M059J (cell line): Measurements from ENCODE around the gene IL9. TPM values are rescaled to one million over a fixed set of nuclear protein-coding genes. Genes with fewer than 3 reads are reported as not detected.

ENCODE experiments used
- DNase-seq: peaks from one replicate; pipeline ENCODE4 v3.0.0-alpha.2; 2012; ENCODE audit warnings: low read depth
- total RNA-seq: library from RNA; depleted of rRNA; stranded (reverse); fragments of >200 nt; shearing (Covaris generic); gene quantifications from 2 replicates; pipeline ENCODE4 v1.2.3, GENCODE V29; 2014; rRNA removed

IL9 gene
- not detected in 2 replicates for total RNA-seq

- no peak for DNase-seq
Measured at GRCh38 chr5:135895474-135896006, at the start of gene IL9. TSS of gene IL9 (minus strand) at chr5:135895841. CDS start at chr5:135895816, 25 bp downstream.

DNA sequence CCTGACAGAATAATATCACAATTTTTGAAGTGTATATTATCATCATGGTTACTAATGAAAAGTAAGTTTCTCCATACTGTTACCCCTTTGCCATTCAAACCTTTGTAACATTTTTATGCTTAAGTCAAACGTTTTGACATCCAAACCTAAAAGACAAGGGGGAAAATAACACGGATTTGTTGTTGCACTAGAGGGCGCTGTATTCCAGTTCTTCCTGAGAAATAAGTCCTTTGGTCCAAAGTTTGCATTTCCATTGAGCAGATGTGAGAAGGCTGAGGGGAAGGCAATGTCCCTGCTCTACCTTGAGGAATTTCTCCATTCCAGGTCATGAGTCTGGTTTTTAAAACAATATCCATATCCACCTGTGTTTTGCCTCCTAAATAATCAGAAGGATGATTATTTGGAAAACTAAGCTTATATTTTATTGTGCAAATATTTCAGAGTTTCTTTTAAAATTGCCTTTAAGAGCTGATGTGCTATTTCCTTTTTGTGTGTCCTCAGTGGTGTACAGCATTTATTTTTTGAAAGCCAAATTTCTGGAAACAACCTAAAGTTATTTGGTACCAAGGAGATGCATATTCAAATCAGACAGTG, 49.4 kb upstream of the IL9 start:
- DNase-seq: peak; percentile 81

DNA sequence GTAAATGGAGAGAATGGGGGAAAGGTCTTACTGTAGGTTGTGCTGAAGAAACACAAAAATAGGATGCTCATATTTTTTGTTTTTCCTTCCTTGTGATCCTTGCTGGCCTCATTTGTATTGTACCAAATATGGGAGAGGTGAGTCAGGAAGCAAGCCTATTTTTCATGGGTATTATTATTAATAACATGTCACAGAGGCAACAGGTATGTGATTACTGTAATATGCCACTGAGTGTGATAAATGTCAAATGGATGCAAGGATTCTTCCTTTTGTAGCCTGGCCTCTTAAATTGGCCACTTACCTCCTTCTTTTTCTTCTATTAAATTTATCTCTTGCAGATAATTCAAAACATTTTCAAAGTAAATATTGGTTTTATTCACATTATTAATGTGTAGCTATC, 48.9 kb upstream of the IL9 start:
- no peak for DNase-seq

DNA sequence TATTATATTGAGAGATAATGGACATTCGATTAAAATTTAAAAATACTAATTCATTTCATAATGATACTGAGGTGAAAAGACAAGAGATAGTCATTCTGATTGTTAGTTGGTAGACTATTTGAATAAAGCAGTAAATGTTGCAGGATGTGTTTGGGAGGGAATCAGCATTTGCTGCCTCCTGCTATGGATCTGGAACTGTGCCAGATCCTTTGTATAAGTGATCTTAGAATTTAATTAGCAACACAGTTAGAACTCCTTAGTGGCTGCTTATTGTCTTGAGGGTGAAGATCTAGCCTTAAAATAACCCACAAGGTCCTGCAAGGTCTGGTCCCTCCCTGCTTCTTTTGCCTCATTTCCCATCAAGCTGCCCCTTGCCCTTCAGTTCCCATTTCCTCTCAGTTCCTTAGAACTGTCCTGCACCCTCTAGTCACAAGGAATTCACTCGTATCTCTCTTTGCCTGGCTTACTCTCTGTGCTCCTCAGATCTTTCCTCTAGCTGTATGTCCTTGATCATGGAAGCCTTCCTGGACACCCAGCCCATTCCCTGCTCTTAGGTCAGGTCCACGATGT, 46.6 kb upstream of the IL9 start:
- no peak for DNase-seq

GRCh38 chr5:135941711-135942110, 46.1 kb upstream of the IL9 start:
- no peak for DNase-seq

GRCh38 chr5:135937245-135937911, 41.7 kb upstream of the IL9 start:
- DNase-seq: no peak

DNA sequence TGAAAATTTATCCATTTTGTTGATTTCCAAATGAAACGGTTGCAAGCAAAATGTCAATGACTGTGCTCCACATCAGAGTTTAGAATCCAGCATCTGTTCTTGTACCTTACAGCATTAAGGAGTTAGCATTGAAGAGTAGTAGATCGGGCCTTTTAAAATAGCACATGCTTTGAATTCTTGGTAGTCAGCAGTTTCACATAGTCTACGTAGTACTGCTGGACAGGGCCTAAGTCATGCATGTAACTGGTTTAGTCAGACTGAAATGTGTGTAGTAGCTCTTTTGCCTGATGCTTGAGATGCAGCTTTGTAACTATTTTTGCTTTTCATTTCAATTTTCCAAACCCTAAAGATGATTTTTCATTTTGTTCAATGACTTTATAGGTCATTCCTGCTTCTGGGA, 39.3 kb upstream of the IL9 start:
- DNase-seq: no peak

- DNase-seq: no peak
Measured at GRCh38 chr5:135930949-135931295, 35.3 kb upstream of the IL9 start.

DNA sequence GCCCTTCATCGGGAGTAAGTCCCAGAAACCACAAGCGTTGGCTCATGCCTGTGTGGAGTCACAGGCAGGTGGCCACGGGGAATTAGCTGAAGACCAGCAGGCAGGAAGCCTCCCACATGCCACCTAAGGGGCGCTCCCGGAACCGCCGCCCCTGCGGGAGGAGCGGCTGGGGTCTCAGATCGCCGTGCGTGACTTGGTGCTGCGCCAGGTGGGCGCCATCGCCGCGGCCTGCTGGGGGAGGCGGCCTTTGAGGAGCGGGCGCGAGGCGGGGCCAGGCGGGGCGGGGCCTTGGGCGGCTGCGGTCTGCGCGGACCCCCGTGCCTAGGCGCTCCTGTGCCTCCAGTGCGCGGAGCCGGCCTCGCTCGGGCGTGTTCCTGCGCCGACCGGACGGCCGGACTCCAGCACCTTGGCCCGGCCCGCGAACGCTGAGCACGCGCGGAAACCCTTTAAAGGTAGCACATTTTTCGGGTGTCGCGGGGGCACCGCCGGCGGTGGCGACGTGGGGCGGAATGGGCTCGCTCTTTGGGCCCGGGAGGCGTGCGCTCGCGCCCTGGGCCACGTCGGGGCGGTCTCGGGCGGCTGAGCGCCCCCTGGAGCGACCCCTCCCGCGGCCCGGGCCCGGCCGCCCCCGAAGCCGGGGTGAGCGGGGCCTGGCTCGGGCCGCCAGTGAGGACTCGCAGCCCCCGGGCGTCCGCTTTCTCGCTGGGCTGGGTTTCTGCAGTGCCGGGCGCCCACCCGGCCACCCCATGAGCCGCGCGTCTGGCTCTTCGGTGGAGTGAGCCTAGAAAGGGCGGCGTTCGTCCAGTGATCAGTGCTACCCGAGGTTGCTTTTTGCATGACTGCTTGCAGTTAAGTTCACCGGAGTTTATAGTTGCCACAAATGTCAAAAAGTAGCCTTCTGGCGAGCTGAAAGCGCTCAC, 34.6 kb upstream of the IL9 start:
- DNase-seq: no peak

GRCh38 chr5:135921388-135921787, 25.7 kb upstream of the IL9 start:
- DNase-seq: peak; percentile 2

GRCh38 chr5:135920199-135920598, 24.6 kb upstream of the IL9 start:
- DNase-seq: no peak

GRCh38 chr5:135916638-135917263, 21.1 kb upstream of the IL9 start:
- DNase-seq: no peak

DNA sequence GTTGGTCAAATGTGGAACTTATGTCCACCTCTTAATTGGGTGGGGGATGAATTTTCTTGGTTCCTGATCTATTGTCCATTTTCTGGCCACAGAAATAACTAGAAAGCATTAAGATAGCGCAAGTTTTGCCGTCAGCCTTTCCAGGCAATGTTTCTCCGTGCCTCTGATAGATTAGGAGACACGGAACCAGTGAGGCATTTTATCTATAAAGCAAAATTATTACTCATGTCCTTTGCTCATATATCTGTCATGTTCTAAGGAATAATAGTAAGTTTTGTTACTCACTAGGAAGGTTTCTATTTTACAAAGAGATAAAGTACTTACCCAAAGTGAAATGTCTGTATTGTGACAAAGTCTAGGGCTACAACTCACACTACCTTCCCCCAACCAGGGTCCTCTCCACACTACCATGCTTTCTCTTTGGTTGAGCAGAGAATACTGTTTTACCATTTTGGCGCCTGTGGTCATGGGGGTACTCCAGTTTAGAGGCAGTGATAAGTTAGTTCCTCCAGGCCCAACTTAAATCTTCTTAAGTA, 19.9 kb upstream of the IL9 start:
- DNase-seq: no peak

GRCh38 chr5:135913713-135914626, 18.3 kb upstream of the IL9 start:
- DNase-seq: no peak

GRCh38 chr5:135905144-135905543, 9.5 kb upstream of the IL9 start:
- no peak for DNase-seq

DNA sequence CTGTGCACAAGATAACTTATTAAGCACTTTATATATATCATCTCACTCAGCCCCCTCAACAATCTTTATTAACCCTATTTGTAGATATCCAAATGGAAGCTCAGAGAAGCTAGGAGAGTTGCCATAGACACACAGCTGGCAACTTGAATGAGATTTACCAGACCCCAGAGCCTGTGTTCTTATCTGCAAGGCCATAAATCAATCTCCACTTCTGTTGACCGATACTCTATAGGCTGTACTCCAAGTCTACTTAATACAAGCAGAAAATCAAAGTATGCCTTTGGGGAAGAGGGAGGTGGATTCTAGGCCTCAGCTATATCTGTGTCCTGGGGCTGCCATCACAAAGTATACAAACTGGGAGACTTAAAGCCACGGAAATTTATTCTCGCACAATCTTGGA, 6.0 kb upstream of the IL9 start:
- DNase-seq: no peak

DNA sequence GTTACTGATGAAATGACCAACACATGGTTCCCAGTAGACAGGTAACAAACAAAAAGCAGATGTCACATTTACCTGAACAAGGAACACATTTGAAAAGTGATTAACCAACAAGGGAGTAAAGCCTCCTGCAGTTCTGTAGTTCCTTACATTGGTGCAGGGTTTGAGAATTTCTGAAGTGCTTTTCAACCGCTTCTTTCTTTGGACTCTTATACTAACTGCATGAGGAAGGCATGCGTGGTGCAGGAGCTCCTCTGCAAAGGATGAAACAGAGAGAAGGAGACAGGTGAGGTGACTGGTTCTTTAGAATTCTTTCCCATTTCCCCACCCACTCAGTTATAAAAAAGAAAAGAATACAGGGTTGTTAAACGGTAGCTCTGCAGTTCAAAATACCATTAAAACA, 4.6 kb upstream of the IL9 start:
- no peak for DNase-seq

DNA sequence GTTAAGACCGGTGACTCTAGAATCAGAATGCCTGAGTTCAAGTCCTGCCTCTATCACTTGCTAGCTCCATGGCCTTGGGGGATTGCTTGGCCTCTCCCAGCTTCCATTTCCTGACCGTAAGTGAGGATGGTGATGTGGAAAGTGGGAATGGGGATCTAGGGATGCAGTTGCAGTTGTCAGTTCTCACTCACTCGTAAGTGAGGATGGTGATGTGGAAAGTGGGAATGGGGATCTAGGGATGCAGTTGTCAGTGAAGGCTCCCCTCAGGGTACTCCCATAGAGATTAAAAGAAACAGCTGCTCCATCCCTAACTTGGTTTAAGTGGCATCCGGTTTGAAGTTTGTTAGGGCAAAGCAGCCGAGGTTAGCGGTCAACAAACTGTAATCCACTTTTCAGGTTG, 3.0 kb upstream of the IL9 start:
- no peak for DNase-seq

- DNase-seq: no peak
Measured at GRCh38 chr5:135894789-135895188, 852 bp downstream of the IL9 start.

DNA sequence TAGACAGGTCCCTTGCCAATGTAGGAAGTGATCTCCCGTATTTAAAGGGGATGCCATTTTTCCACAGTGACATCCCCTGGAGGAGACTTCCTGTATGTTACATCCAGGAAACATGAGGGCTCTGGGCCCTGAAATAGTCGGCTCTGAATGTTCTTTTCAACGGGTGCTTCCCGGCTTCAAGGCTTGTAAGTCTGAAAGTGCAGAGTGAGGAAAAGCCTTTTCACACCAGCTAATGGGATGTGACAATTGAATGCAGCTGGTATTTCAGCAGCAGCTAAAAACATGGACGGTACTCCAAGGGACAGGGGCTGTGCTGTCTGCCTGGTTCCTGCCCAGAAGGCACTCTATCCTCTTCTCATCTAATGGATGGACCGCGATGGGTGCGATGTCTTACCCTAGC, 1.4 kb downstream of the IL9 start:
- no peak for DNase-seq
